Panc1 (cell line): ENCODE results near the gene ADAMTS6. TPM values are rescaled to one million over a fixed set of nuclear protein-coding genes. Genes with fewer than 3 reads are reported as not detected.

ENCODE experiments used
- ATAC-seq: fragments of 200-7000 bp; cut with Tn5 transposase; 2 replicates; pipeline ENCODE4 v1.9.1; 2020; ENCODE audit warnings: mild to moderate bottlenecking, moderate library complexity
- BruUV-seq: library from RNA; stranded (reverse); fragments of 400-500 nt; replicated peaks from 2 replicates; lab custom pipeline; 2021; lab: Mats Ljungman, UMichigan
- CTCF ChIA-PET: fragments of 300-600 bp; sonication (Branson Sonifier 250); formaldehyde crosslinking; loops from one replicate; lab custom pipeline; 2022; ENCODE audit warnings: antibody characterized with exemption; lab: Charles Lee
- POLR2A ChIA-PET: fragments of 300-600 bp; sonication (Branson Sonifier 250); formaldehyde crosslinking; loops from one replicate; lab custom pipeline; 2022; ENCODE audit warnings: antibody characterized with exemption; lab: Charles Lee
- DNase-seq: peaks from one replicate; pipeline ENCODE4 v3.0.0-alpha.2; 2010; ENCODE audit warnings: low read depth, low spot score
- H3K27ac ChIP-seq: 2 replicates; pipeline ENCODE4 v1.5.1; 2011; ENCODE audit warnings: mild to moderate bottlenecking, low read length, inconsistent platforms
- H3K27me3 ChIP-seq: fragments of 200-500 bp; sonication (Bioruptor generic); 2 replicates; pipeline ENCODE4 v1.6.0; 2014; ENCODE audit warnings: low read length, inconsistent platforms; ENCODE audit not compliant: control insufficient read depth, insufficient read depth
- H3K36me3 ChIP-seq: fragments of 200-500 bp; sonication (Bioruptor generic); 2 replicates; pipeline ENCODE4 v1.5.1; 2014; ENCODE audit warnings: inconsistent platforms, mild to moderate bottlenecking, low read length, moderate library complexity; ENCODE audit not compliant: control insufficient read depth, insufficient read depth
- H3K4me1 ChIP-seq: 2 replicates; pipeline ENCODE4 v1.5.1; 2011; ENCODE audit warnings: inconsistent platforms, mild to moderate bottlenecking, low read length, moderate library complexity; ENCODE audit not compliant: control insufficient read depth, insufficient read depth
- H3K4me3 ChIP-seq, 2 experiments: 2 replicates each; pipeline ENCODE4 v1.5.1; 2011 to 2012; ENCODE audit warnings: low read depth in 2 of 2, low read length in 2 of 2, mild to moderate bottlenecking in 2 of 2, inconsistent platforms in 1 of 2, moderate library complexity in 1 of 2
- H3K9me3 ChIP-seq: fragments of 200-500 bp; sonication (Bioruptor generic); 2 replicates; pipeline ENCODE4 v1.5.1; 2014; ENCODE audit warnings: low read depth, mild to moderate bottlenecking, inconsistent platforms, low read length, moderate library complexity; ENCODE audit not compliant: control insufficient read depth, insufficient read depth
- POLR2AphosphoS5 ChIP-seq: IDR thresholded peaks from 2 replicates; pipeline ENCODE4 v1.6.1; 2012; ENCODE audit warnings: mild to moderate bottlenecking, low read depth, low read length, moderate library complexity
- REST ChIP-seq, 2 experiments: IDR thresholded peaks; 2 replicates each; pipeline ENCODE4 v1.6.1; 2011 to 2012; ENCODE audit warnings: low read depth in 2 of 2, control low read depth in 1 of 2, low read length in 1 of 2, mild to moderate bottlenecking in 1 of 2, moderate library complexity in 1 of 2; ENCODE audit not compliant: insufficient read depth in 1 of 2
- SIN3A ChIP-seq: IDR thresholded peaks from 2 replicates; pipeline ENCODE4 v1.6.1; 2012; ENCODE audit warnings: low read depth, mild to moderate bottlenecking, low read length, moderate library complexity, borderline replicate concordance; ENCODE audit not compliant: insufficient read depth
- TCF7L2 ChIP-seq: IDR thresholded peaks from 2 replicates; pipeline ENCODE4 v1.6.1; 2011; ENCODE audit warnings: mild to moderate bottlenecking, low read depth, low read length, inconsistent platforms
- in situ Hi-C: cut with HindIII; loops from 2 replicates; pipeline ENCODE4 v1.10.0; 2016; ENCODE audit warnings: low sequenced_read_pairs, low pct_unique_long_range_greater_than_20kb
- intact Hi-C: fragments of 100-400 bp; cut with micrococcal nuclease; formaldehyde crosslinking; loops from one replicate; pipeline ENCODE4 v1.10.0; 2022; ENCODE audit not compliant: unreplicated experiment
- total RNA-seq: library from RNA; stranded (reverse); gene quantifications from one replicate; pipeline ENCODE4 v1.2.1, GENCODE V29; 2021; ENCODE audit not compliant: unreplicated experiment
- TF ChIP-seq, protein P1 (sequence below): fragments of 450-650 bp; IDR thresholded peaks from 2 replicates; pipeline ENCODE4 v1.5.1; 2017; ENCODE audit warnings: mild to moderate bottlenecking

ADAMTS6 gene
- total RNA-seq, 1 experiment from 2014 or later, result 0.64 TPM

- no peak for ATAC-seq
- Histone ChIP-seq H3K36me3 (no peaks in the 10 kb centered on the region), H3K4me3 (no peak overlapping the region), H3K9me3 (no peaks in the 10 kb centered on the region), H3K27ac (no peak overlapping the region), H3K4me1 (no peaks in the 10 kb centered on the region), H3K27me3 (no peaks in the 10 kb centered on the region)
- no TSS peak for BruUV-seq
- intact Hi-C loops (no loop called here), in situ Hi-C loops (no loop called here)
- DNase-seq, result no peak
- ChIA-PET CTCF (no interaction called here), POLR2A (no interaction called here)
- TF ChIP-seq, protein P1, sequence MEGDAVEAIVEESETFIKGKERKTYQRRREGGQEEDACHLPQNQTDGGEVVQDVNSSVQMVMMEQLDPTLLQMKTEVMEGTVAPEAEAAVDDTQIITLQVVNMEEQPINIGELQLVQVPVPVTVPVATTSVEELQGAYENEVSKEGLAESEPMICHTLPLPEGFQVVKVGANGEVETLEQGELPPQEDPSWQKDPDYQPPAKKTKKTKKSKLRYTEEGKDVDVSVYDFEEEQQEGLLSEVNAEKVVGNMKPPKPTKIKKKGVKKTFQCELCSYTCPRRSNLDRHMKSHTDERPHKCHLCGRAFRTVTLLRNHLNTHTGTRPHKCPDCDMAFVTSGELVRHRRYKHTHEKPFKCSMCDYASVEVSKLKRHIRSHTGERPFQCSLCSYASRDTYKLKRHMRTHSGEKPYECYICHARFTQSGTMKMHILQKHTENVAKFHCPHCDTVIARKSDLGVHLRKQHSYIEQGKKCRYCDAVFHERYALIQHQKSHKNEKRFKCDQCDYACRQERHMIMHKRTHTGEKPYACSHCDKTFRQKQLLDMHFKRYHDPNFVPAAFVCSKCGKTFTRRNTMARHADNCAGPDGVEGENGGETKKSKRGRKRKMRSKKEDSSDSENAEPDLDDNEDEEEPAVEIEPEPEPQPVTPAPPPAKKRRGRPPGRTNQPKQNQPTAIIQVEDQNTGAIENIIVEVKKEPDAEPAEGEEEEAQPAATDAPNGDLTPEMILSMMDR, result no peak
- TF ChIP-seq REST (IDR thresholded peaks at IDR 0.05; ENCODE audit: insufficient read depth in 1 of 2, low read depth in 2 of 2, low read length in 1 of 2) (no peak), SIN3A (no peak), POLR2AphosphoS5 (no peak), TCF7L2 (no peak)
Measured at GRCh38 chr5:65171645-65172044, 310.1 kb downstream of the ADAMTS6 start.

- no peak overlapping the region for H3K27ac ChIP-seq
- ATAC-seq, result no peak
- no peaks in the 10 kb centered on the region for H3K27me3 ChIP-seq
- intact Hi-C loops, result no loop called here
- DNase-seq, result no peak
- H3K36me3 ChIP-seq, result no peaks in the 10 kb centered on the region
- in situ Hi-C loops, result no loop called here
- H3K4me1 ChIP-seq, result no peaks in the 10 kb centered on the region
- H3K4me3 ChIP-seq, result no peak overlapping the region
- no peaks in the 10 kb centered on the region for H3K9me3 ChIP-seq
- ChIA-PET POLR2A (no interaction called here), CTCF (no interaction called here)
- no TSS peak for BruUV-seq
- TF ChIP-seq, protein P1, result no peak
- TF ChIP-seq POLR2AphosphoS5 (no peak), TCF7L2 (no peak), SIN3A (no peak), REST (IDR thresholded peaks at IDR 0.05; ENCODE audit: insufficient read depth in 1 of 2, low read depth in 2 of 2, low read length in 1 of 2) (no peak)
Measured at GRCh38 chr5:65163698-65164097, 318.0 kb downstream of the ADAMTS6 start.
